Trophoblast cell (in vitro differentiated cells and primary cell): ENCODE results near the gene ARSD.
"Not testable (repeated sequence)": the region's sequence is repeated elsewhere in the genome, so short reads cannot be mapped to it uniquely, and the experiment has no call there.

Experiments
- DNase-seq, 2 donors: peaks; one replicate each; pipeline ENCODE4 v3.0.0-alpha.2; 2016
- H2AFZ ChIP-seq: 2 replicates; pipeline ENCODE4 v1.6.1; 2013; ENCODE audit warnings: low read length, moderate library complexity, mild to moderate bottlenecking; ENCODE audit not compliant: insufficient read depth, poor library complexity
- H2AK5ac ChIP-seq: 2 replicates; pipeline ENCODE4 v1.6.1; 2013; ENCODE audit warnings: mild to moderate bottlenecking, low read length
- H2BK120ac ChIP-seq: 2 replicates; pipeline ENCODE4 v1.6.1; 2013; ENCODE audit warnings: low read length, mild to moderate bottlenecking, moderate library complexity; ENCODE audit not compliant: insufficient read depth, poor library complexity
- H2BK12ac ChIP-seq: 2 replicates; pipeline ENCODE4 v1.6.1; 2013; ENCODE audit warnings: mild to moderate bottlenecking, low read length, moderate library complexity
- H2BK5ac ChIP-seq: 2 replicates; pipeline ENCODE4 v1.6.1; 2013; ENCODE audit warnings: low read length, low read depth, moderate library complexity, mild to moderate bottlenecking; ENCODE audit not compliant: poor library complexity
- H3K14ac ChIP-seq: 2 replicates; pipeline ENCODE4 v1.6.1; 2013; ENCODE audit warnings: mild to moderate bottlenecking, low read length
- H3K18ac ChIP-seq: 2 replicates; pipeline ENCODE4 v1.6.1; 2013; ENCODE audit warnings: mild to moderate bottlenecking, low read length
- H3K23ac ChIP-seq: 2 replicates; pipeline ENCODE4 v1.6.1; 2013; ENCODE audit warnings: low read length
- H3K27ac ChIP-seq: 2 replicates; pipeline ENCODE4 v1.5.1; 2013; ENCODE audit warnings: low read depth, mild to moderate bottlenecking, inconsistent platforms, low read length, moderate library complexity
- H3K27me3 ChIP-seq: 2 replicates; pipeline ENCODE4 v1.6.1; 2013; ENCODE audit warnings: inconsistent platforms, mild to moderate bottlenecking, low read length, moderate library complexity; ENCODE audit not compliant: insufficient read depth
- H3K36me3 ChIP-seq, 2 experiments: 1 replicate in 1 of 2; 2 replicates in 1 of 2; pipeline ENCODE4 v1.6.1; 2013; ENCODE audit warnings: low read length in 2 of 2, mild to moderate bottlenecking in 2 of 2, moderate library complexity in 1 of 2; ENCODE audit not compliant: insufficient read depth in 2 of 2, control insufficient read depth in 1 of 2
- H3K4ac ChIP-seq: 2 replicates; pipeline ENCODE4 v1.6.1; 2013; ENCODE audit warnings: low read depth, mild to moderate bottlenecking, low read length, moderate library complexity
- H3K4me1 ChIP-seq, 2 experiments: 1 replicate in 1 of 2; 2 replicates in 1 of 2; pipeline ENCODE4 v1.6.1; 2013; ENCODE audit warnings: low read length in 2 of 2, mild to moderate bottlenecking in 2 of 2, moderate library complexity in 1 of 2; ENCODE audit not compliant: insufficient read depth in 2 of 2, control insufficient read depth in 1 of 2
- H3K4me2 ChIP-seq: 2 replicates; pipeline ENCODE4 v1.6.1; 2013; ENCODE audit warnings: inconsistent platforms, mild to moderate bottlenecking, low read length, moderate library complexity
- H3K4me3 ChIP-seq: 2 replicates; pipeline ENCODE4 v1.5.1; 2013; ENCODE audit warnings: mild to moderate bottlenecking, low read depth, low read length, inconsistent platforms
- H3K79me1 ChIP-seq: one replicate; pipeline ENCODE4 v1.6.1; 2013; ENCODE audit warnings: low read length
- H3K79me2 ChIP-seq: 2 replicates; pipeline ENCODE4 v1.6.1; 2013; ENCODE audit warnings: low read length, mild to moderate bottlenecking; ENCODE audit not compliant: control insufficient read depth, insufficient read depth, poor library complexity
- H3K9ac ChIP-seq: 2 replicates; pipeline ENCODE4 v1.6.1; 2013; ENCODE audit warnings: mild to moderate bottlenecking, low read length
- H3K9me3 ChIP-seq: 2 replicates; pipeline ENCODE4 v1.6.1; 2013; ENCODE audit warnings: low read depth, mild to moderate bottlenecking, control low read depth, inconsistent platforms, low read length; ENCODE audit not compliant: insufficient read depth
- H4K12ac ChIP-seq: 2 replicates; pipeline ENCODE4 v1.6.1; 2013; ENCODE audit warnings: low read depth, mild to moderate bottlenecking, low read length, moderate library complexity
- H4K8ac ChIP-seq: 2 replicates; pipeline ENCODE4 v1.6.1; 2013; ENCODE audit warnings: low read depth, mild to moderate bottlenecking, low read length, moderate library complexity
- H4K91ac ChIP-seq: one replicate; pipeline ENCODE4 v1.6.1; 2013; ENCODE audit warnings: low read depth, mild to moderate bottlenecking, low read length, moderate library complexity
- WGBS: extraction: QIAGEN DNeasy Blood & Tissue Kit; methylation state at CpG from one replicate; pipeline ENCODE4 v1.1.7; 2013; ENCODE audit warnings: missing lambda C conversion rate; ENCODE audit not compliant: insufficient read length, insufficient coverage; ENCODE audit errors: extremely low coverage; 5-methylcytosine and 5-hydroxymethylcytosine counted together

ARSD gene

DNA sequence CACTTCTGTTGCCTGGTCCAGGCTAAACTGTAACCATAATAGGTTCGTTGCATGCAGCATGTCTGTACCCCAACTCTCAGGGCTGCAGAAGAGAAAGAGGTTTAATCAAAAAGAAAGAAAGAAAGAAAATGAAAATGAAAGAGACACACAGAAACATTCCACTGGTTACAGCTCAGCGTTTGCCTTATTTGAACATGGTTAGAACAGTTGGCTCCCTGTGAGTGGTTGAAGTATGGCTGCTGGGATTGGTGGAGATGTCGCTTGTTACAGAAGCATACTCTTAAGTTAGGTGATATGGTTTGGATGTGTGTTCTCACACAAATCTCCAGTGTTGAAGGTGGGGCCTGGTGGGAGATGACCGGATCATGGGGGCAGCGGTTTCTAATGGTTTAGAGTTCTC is 36.3 kb downstream of the ARSD start:
- H3K9me3 ChIP-seq = no peaks in the 10 kb centered on the region
- no peaks in the 10 kb centered on the region for H3K27me3 ChIP-seq
- DNase-seq = no peak
- no peak overlapping the region for H2AFZ ChIP-seq
- H3K9ac ChIP-seq = no peak overlapping the region
- no peak overlapping the region for H2BK5ac ChIP-seq
- peaks cover 14 to 17% of the 10 kb centered on the region in 2 experiments for H3K4me1 ChIP-seq
- no peak overlapping the region for H4K8ac ChIP-seq
- no peak overlapping the region for H3K4ac ChIP-seq
- peak overlapping the region; percentile 82 for H2BK12ac ChIP-seq
- peak overlapping the region; percentile 64 for H3K14ac ChIP-seq
- H3K23ac ChIP-seq = no peak overlapping the region
- H4K12ac ChIP-seq = no peak overlapping the region
- peaks cover 19% of the 10 kb centered on the region for H3K79me1 ChIP-seq
- H2AK5ac ChIP-seq = peak overlapping the region; percentile 90
- H4K91ac ChIP-seq = peak overlapping the region; percentile 35
- H3K4me2 ChIP-seq = no peak overlapping the region
- no peak overlapping the region for H3K27ac ChIP-seq
- no peak overlapping the region for H3K18ac ChIP-seq
- no peaks in the 10 kb centered on the region for H3K79me2 ChIP-seq
- H3K4me3 ChIP-seq = no peak overlapping the region
- peak overlapping the region; percentile 38 for H2BK120ac ChIP-seq
- WGBS = no CpG with 5 or more reads among the region's 5 CpGs
- H3K36me3 ChIP-seq = no peaks in the 10 kb centered on the region

DNA sequence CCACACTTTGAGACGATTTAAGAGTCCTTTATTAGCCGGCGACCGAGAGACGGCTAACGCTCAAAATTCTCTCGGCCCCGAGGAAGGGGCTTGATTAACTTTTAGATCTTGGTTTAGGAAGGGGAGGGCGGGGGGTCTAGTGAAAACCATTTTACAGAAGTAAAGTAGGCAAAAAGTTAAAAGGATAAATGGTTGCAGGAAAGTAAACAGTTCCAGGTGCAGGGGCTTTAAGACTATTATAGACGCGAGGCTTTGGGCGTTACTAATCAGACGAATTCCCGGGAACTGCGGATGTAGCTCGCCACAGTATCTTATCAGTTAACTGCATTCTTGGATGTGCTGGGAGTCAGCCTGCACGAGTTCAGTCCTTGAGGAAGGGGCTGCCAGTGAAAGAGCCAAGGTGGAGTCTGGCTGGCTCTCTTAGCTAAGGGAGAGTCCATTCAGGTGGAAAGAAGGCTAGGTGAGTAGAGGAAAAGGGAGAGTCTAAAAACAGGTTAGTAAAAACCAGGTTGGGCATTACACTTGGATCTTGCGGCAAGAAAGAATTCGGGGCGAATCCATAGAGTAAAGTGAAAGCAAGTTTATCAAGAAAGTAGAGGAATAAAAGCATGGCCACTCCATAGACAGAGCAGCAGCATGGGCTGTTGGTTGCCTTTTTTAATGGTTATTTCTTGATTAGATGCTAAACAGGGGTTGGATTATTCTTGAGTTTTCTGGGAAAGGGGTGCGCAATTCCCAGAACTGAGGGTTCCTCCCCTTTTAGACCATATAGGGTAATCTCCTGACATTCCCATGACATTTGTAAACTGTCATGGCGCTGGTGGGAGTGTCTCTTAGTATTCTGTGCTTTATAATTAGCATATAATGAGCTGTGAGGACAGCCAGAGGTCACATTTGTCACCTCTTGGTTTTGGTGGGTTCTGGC is 38.3 kb downstream of the ARSD start:
- H3K27ac ChIP-seq = peak overlapping the region; percentile 74
- H3K18ac ChIP-seq, DNase-seq, H3K23ac ChIP-seq, H3K4me3 ChIP-seq, H3K4ac ChIP-seq, H3K14ac ChIP-seq, H3K4me2 ChIP-seq, H3K27me3 ChIP-seq, H3K9me3 ChIP-seq, H3K79me1 ChIP-seq, H3K36me3 ChIP-seq, H2BK12ac ChIP-seq, H4K12ac ChIP-seq, H2AFZ ChIP-seq, H2BK5ac ChIP-seq, H2BK120ac ChIP-seq, H3K79me2 ChIP-seq, H2AK5ac ChIP-seq, H4K8ac ChIP-seq, H3K9ac ChIP-seq: not testable (repeated sequence)
- H3K4me1 ChIP-seq = peaks cover 8 to 13% of the 10 kb centered on the region in 2 experiments
- no CpG with 5 or more reads among the region's 22 CpGs for WGBS
- H4K91ac ChIP-seq = peak overlapping the region; percentile 90

DNA sequence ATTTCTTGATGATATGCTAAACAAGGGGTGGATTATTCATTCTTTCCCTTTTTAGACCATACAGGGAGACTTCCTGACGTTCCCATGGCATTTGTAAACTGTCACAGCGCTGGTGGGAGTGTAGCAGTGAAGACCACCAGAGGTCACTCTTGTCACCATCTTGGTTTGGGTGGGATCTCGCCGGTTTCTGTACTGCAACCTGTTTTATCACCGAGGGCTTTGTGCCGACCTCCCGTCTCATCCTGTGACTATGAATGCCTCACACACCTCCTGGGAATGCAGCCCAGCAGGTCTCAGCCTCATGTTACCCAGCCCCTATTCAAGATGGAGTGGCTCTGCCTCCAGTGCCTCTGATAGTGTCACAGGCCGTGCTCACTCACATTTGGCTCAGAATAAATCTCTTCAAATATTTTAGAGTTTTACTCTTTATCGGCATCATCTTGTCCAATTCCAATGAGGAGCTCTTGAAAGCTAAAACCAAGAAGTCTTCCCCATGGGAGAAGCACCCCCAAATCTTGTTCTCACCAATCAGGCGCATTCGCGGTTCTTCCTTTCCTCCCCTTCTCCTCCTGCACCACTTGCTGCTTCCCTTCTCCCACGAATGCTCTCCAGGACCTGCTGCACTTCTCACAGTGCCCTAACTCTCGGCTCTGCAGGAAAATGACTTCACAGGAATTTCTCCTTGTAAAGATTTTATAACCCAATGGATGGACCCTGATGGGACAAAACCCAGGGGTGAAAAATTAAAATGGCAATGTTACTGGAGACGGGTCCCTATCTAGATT is 39.2 kb downstream of the ARSD start:
- H2AFZ ChIP-seq, H4K12ac ChIP-seq, H3K79me2 ChIP-seq, H3K27me3 ChIP-seq, H3K36me3 ChIP-seq, H3K23ac ChIP-seq, H3K79me1 ChIP-seq, H4K8ac ChIP-seq, H3K4me1 ChIP-seq, H3K9ac ChIP-seq, H2AK5ac ChIP-seq, H3K4me2 ChIP-seq, H3K4ac ChIP-seq, H3K18ac ChIP-seq, H3K9me3 ChIP-seq, H3K4me3 ChIP-seq: not testable (repeated sequence)
- H4K91ac ChIP-seq = peak overlapping the region; percentile 90
- peak overlapping the region; percentile 79 for H2BK5ac ChIP-seq
- peak; percentile 30 to 43 for DNase-seq
- peak overlapping the region; percentile 90 for H3K14ac ChIP-seq
- H2BK12ac ChIP-seq = peak overlapping the region; percentile 76
- H3K27ac ChIP-seq = peak overlapping the region; percentile 74
- peak overlapping the region; percentile 90 for H2BK120ac ChIP-seq
- no CpG with 5 or more reads among the region's 15 CpGs for WGBS

DNA sequence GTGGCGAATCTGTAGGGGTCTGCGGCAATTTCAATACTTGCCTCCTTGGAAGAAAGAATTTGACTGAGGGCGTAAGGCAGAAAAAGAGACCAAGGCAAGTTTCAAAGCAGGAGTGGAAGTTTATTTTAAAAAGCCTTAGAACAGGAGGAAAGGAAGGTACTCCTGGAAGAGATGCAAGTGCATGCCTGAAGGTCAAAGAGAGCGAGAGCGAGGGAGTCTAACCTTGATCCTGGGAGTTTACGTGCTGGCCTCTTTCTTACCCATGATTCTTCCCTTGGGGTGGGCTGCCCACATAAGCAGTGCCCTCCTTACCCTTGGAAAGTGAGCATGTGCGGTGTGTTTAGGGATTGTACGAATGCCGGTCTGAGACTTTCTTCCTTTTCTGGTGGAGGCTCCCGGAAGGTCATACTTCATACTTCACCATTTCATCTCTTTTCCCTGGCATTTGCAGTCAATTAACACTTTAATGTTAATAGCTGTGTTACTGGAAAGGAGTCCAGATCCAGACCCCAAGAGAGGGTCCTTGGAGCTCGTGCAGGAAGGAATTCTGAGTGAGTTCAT is 40.0 kb downstream of the ARSD start:
- H2BK120ac ChIP-seq = no peak overlapping the region
- H2AFZ ChIP-seq = no peak overlapping the region
- WGBS = no CpG with 5 or more reads among the region's 11 CpGs
- no peak overlapping the region for H3K27ac ChIP-seq
- no peak overlapping the region for H3K18ac ChIP-seq
- H3K4me2 ChIP-seq = no peak overlapping the region
- H3K4me3 ChIP-seq = no peak overlapping the region
- no peak overlapping the region for H2BK5ac ChIP-seq
- no peak overlapping the region for H4K91ac ChIP-seq
- H3K79me1 ChIP-seq = peaks cover 6% of the 10 kb centered on the region
- H3K27me3 ChIP-seq = no peaks in the 10 kb centered on the region
- H3K23ac ChIP-seq = no peak overlapping the region
- H2AK5ac ChIP-seq = no peak overlapping the region
- no peak overlapping the region for H3K14ac ChIP-seq
- H3K9ac ChIP-seq = no peak overlapping the region
- H4K12ac ChIP-seq = no peak overlapping the region
- DNase-seq = no peak
- no peak overlapping the region for H4K8ac ChIP-seq
- H3K79me2 ChIP-seq = no peaks in the 10 kb centered on the region
- peaks cover 3 to 4% of the 10 kb centered on the region in 2 experiments for H3K4me1 ChIP-seq
- H3K4ac ChIP-seq = no peak overlapping the region
- no peak overlapping the region for H2BK12ac ChIP-seq
- no peaks in the 10 kb centered on the region for H3K9me3 ChIP-seq
- H3K36me3 ChIP-seq = no peaks in the 10 kb centered on the region
